NB4 (cell line): ENCODE results near the gene YPEL1.

Experiments used
- DNase-seq: peaks from one replicate; pipeline ENCODE4 v3.0.0; 2010; ENCODE audit warnings: low read depth
- H3K4me3 ChIP-seq: one replicate; pipeline ENCODE4 v1.5.1; 2011; ENCODE audit warnings: mild to moderate bottlenecking, low read depth, low read length, moderate library complexity
- MYC ChIP-seq: IDR thresholded peaks from 2 replicates; pipeline ENCODE4 v1.6.1; 2011; ENCODE audit warnings: low read depth, low read length
- POLR2A ChIP-seq: IDR thresholded peaks from 2 replicates; pipeline ENCODE4 v1.6.1; 2011; ENCODE audit warnings: mild to moderate bottlenecking; ENCODE audit not compliant: insufficient read length; ENCODE audit errors: extremely low read depth
- TF ChIP-seq, protein P1 (sequence below): IDR thresholded peaks from 2 replicates; pipeline ENCODE4 v1.6.1; 2011; ENCODE audit warnings: low read depth, low read length
- TF ChIP-seq, protein P2 (sequence below): IDR thresholded peaks from one replicate; pipeline ENCODE4 v1.5.1; 2012; ENCODE audit warnings: low read depth, low read length

The YPEL1 gene

DNA sequence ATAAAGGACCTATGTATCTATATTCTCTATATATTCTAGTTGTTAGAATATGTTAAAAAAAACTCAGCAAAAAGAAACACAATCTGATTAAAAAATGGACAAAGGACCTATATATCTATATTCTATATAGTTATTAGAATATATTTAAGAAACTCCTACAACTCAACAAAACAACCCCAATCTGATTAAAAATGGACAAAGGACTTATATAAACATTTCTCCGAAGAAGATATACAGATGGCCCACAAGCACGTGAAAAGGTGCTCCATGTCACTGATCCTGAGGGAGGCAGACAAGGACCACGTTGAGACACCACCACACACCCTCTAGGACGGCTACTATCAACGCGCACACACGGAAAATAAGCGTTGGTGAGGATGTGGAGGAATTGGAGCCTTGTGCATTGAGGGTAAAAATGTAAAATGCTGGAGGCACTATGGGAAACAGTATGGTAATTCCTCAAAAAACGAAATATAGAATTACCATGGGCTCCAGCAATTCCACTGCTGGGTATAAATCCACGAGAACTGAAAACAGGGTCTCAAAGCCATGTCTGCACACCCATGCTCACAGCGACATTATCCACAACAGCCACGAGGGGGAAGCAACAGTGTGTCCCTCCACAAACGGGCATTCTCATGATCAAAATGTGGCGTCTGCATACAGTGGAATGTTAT is 22.7 kb downstream of the YPEL1 start:
- peak; percentile 84 for DNase-seq
- 0 out of 2 replicates have a peak, but pooled peaks have one; percentile 7 for TF ChIP-seq MYC
- TF ChIP-seq, protein P1, sequence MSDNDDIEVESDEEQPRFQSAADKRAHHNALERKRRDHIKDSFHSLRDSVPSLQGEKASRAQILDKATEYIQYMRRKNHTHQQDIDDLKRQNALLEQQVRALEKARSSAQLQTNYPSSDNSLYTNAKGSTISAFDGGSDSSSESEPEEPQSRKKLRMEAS = peak; percentile 56
- no peak for TF ChIP-seq POLR2A
- TF ChIP-seq, protein P2, sequence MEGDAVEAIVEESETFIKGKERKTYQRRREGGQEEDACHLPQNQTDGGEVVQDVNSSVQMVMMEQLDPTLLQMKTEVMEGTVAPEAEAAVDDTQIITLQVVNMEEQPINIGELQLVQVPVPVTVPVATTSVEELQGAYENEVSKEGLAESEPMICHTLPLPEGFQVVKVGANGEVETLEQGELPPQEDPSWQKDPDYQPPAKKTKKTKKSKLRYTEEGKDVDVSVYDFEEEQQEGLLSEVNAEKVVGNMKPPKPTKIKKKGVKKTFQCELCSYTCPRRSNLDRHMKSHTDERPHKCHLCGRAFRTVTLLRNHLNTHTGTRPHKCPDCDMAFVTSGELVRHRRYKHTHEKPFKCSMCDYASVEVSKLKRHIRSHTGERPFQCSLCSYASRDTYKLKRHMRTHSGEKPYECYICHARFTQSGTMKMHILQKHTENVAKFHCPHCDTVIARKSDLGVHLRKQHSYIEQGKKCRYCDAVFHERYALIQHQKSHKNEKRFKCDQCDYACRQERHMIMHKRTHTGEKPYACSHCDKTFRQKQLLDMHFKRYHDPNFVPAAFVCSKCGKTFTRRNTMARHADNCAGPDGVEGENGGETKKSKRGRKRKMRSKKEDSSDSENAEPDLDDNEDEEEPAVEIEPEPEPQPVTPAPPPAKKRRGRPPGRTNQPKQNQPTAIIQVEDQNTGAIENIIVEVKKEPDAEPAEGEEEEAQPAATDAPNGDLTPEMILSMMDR = peak; percentile 78
- H3K4me3 ChIP-seq = peak overlapping the region; percentile 37

DNA sequence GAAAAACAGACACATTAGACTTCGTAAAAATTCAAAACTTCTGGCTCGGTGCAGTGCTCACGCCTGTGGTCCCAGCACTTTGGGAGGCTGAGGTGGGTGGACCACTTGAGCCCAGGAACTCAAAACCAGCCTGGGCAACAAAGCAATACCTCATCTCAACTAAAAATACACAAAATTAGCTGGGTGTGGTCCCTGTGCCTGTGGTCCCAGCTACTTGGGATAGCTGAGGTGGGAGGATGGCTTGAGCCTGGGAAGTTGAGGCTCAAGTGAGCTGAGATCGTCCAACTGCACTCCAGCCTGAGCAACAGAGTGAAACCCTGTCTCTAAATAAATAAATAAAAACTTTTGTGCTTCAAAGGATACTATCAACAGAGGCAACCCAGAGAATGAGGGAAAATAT is 23.7 kb downstream of the YPEL1 start:
- DNase-seq = no peak
- no peak overlapping the region for H3K4me3 ChIP-seq
- TF ChIP-seq, protein P1 = no peak
- TF ChIP-seq POLR2A (no peak), MYC (no peak)
- TF ChIP-seq, protein P2 = no peak

DNA sequence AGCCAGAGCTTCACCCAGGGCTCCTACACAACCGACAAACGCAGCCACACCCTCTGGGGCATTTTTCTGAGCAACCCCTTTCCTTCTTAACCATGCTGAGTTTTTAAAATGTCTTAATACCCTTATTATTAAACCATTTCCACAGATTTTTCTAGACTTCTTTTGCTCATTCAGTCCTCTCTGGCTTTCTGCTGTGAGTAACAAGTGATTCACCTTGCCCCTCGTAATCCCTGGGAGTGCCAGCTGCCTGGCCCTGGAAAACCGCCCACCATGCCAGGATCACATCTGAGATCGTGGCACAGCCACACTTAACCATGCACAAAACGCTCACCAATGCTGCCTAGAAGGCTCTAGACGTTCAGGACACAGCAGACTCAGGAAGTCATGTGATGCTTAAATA is 25.4 kb downstream of the YPEL1 start:
- no peak for TF ChIP-seq MYC
- TF ChIP-seq, protein P2 = no peak
- no peak for TF ChIP-seq POLR2A
- TF ChIP-seq, protein P1 = no peak
- DNase-seq = no peak
- H3K4me3 ChIP-seq = no peak overlapping the region

DNA sequence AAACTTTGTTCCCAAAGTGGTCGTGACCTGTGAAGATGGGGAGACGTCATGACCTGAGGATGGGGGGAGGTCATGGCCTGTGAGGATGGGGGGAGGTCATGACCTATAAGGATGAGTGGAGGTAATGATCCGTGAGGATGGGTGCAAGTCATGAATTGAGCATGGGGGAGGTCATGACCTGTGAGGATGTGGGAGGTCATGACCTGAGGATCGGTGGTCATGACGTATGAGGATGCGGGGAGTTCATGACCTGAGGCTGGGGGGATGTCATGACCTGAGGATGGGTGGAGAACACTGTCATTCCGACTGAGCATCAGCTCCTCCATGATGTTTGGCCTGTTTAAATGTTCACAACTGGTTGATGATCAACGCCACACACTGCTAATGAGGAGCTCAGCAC is 25.9 kb downstream of the YPEL1 start:
- DNase-seq = no peak
- TF ChIP-seq, protein P2 = no peak
- TF ChIP-seq, protein P1 = no peak
- TF ChIP-seq MYC (no peak), POLR2A (no peak)
- no peak overlapping the region for H3K4me3 ChIP-seq

DNA sequence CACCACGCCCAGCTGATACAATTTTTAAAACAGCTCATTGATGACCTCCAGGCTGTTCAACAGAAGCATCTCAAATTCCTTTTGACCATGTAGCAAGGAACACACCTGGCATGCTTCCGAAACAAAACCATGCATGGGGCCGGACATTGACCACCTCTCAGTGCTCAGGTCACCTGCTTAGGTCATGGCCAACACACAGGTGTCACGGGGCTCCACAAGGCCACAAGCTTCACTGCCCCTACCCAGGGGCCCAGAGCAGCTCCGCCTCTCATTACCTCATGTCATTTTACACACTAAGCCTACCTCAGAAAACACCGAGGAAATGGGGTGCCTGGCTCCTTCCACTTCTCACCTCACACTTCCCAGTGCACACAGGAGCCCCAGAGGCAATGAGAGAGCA is 26.6 kb downstream of the YPEL1 start:
- no peak for TF ChIP-seq POLR2A
- TF ChIP-seq, protein P1 = no peak
- TF ChIP-seq, protein P2 = no peak
- TF ChIP-seq MYC = no peak
- DNase-seq = no peak
- H3K4me3 ChIP-seq = no peak overlapping the region
